ENCODE results near the gene CFAP251. TPM values are rescaled to one million over a fixed set of nuclear protein-coding genes. Genes with fewer than 3 reads are reported as not detected.
A peak's percentile ranks its signal among the peaks of the same experiment; 100 is the strongest.

Gene CFAP251
- total RNA-seq, 1 donor from 2014 or later = 9.3 TPM

- H3K4me1 Mint-ChIP-seq (ENCODE audit: low read depth) = peaks cover 14% of the 10 kb centered on the region
- H3K9me3 Mint-ChIP-seq (ENCODE audit: low read depth) = no peaks in the 10 kb centered on the region
- no peak for DNase-seq (ENCODE audit: low spot score, unreplicated experiment)
- H3K4me3 Mint-ChIP-seq (ENCODE audit: low read depth) = no peak overlapping the region
- H3K27ac Mint-ChIP-seq = peak overlapping the region; percentile 63
- H3K36me3 Mint-ChIP-seq (ENCODE audit: insufficient read depth) = no peaks in the 10 kb centered on the region
- no peak for TF ChIP-seq CTCF (IDR thresholded peaks at IDR 0.05; ENCODE audit: unreplicated experiment)
- H3K27me3 Mint-ChIP-seq = no peaks in the 10 kb centered on the region
These were observed 77.9 kb downstream of the CFAP251 start for GRCh38 chr12:121996050-121996944.

- Mint-ChIP-seq H3K36me3 (ENCODE audit: insufficient read depth) (no peaks in the 10 kb centered on the region), H3K9me3 (ENCODE audit: low read depth) (no peaks in the 10 kb centered on the region), H3K4me3 (ENCODE audit: low read depth) (no peak overlapping the region), H3K27ac (no peak overlapping the region), H3K4me1 (ENCODE audit: low read depth) (peaks cover 14% of the 10 kb centered on the region), H3K27me3 (no peaks in the 10 kb centered on the region)
- no peak for TF ChIP-seq CTCF (IDR thresholded peaks at IDR 0.05; ENCODE audit: unreplicated experiment)
- no peak for DNase-seq (ENCODE audit: low spot score, unreplicated experiment)
These were observed 78.7 kb downstream of the CFAP251 start for GRCh38 chr12:121996945-121997612.

- Mint-ChIP-seq H3K36me3 (ENCODE audit: insufficient read depth) (no peaks in the 10 kb centered on the region), H3K4me1 (ENCODE audit: low read depth) (peaks cover 4% of the 10 kb centered on the region), H3K27me3 (peaks cover 4% of the 10 kb centered on the region), H3K27ac (no peak overlapping the region), H3K9me3 (ENCODE audit: low read depth) (no peaks in the 10 kb centered on the region), H3K4me3 (ENCODE audit: low read depth) (no peak overlapping the region)
- TF ChIP-seq CTCF (IDR thresholded peaks at IDR 0.05; ENCODE audit: unreplicated experiment) = no peak
- DNase-seq (ENCODE audit: low spot score, unreplicated experiment) = no peak
These were observed 83.2 kb downstream of the CFAP251 start for GRCh38 chr12:122001466-122002209.

GRCh38 chr12:122003651-122004611, 85.5 kb downstream of the CFAP251 start:
- H3K4me3 Mint-ChIP-seq (ENCODE audit: low read depth) = no peak overlapping the region
- no peak overlapping the region for H3K27ac Mint-ChIP-seq
- no peak for TF ChIP-seq CTCF (IDR thresholded peaks at IDR 0.05; ENCODE audit: unreplicated experiment)
- DNase-seq (ENCODE audit: low spot score, unreplicated experiment) = no peak
- no peaks in the 10 kb centered on the region for H3K9me3 Mint-ChIP-seq (ENCODE audit: low read depth)
- no peaks in the 10 kb centered on the region for H3K36me3 Mint-ChIP-seq (ENCODE audit: insufficient read depth)
- peaks cover 4% of the 10 kb centered on the region for H3K27me3 Mint-ChIP-seq
- H3K4me1 Mint-ChIP-seq (ENCODE audit: low read depth) = no peaks in the 10 kb centered on the region
